HL-60/S4 (cell line): ENCODE results near the gene SLC26A6.

Source experiments
- in situ Hi-C: fragments of 300-500 bp; cut with MboI; formaldehyde crosslinking; loops from 2 replicates; pipeline ENCODE4 v1.14.3; 2022; ENCODE audit warnings: low sequenced_read_pairs

Gene SLC26A6

GRCh38 chr3:48634661-48635221, 520 bp downstream of the SLC26A6 start:
- in situ Hi-C loops, result no loop called here

- in situ Hi-C loops, result no loop called here
These were observed 1.5 kb downstream of the SLC26A6 start for GRCh38 chr3:48633743-48634142.

GRCh38 chr3:48633256-48633655, 2.0 kb downstream of the SLC26A6 start:
- in situ Hi-C loops, result no loop called here

GRCh38 chr3:48631516-48632448, 3.5 kb downstream of the SLC26A6 start:
- in situ Hi-C loops, result no loop called here

GRCh38 chr3:48630833-48631232, 4.4 kb downstream of the SLC26A6 start:
- in situ Hi-C loops, result no loop called here

- in situ Hi-C loops, result no loop called here
These were observed 4.9 kb downstream of the SLC26A6 start for GRCh38 chr3:48630407-48630806.

- in situ Hi-C loops, result no loop called here
These were observed 5.4 kb downstream of the SLC26A6 start for GRCh38 chr3:48629894-48630293.

- in situ Hi-C loops, result no loop called here
These were observed 6.8 kb downstream of the SLC26A6 start for GRCh38 chr3:48628277-48629017.

GRCh38 chr3:48625600-48625999, 9.7 kb downstream of the SLC26A6 start:
- in situ Hi-C loops, result no loop called here

GRCh38 chr3:48624767-48625166, 10.5 kb downstream of the SLC26A6 start:
- in situ Hi-C loops, result no loop called here

GRCh38 chr3:48623851-48624547, 11.3 kb downstream of the SLC26A6 start:
- in situ Hi-C loops, result no loop called here

GRCh38 chr3:48621461-48621869, 13.8 kb downstream of the SLC26A6 start, which contains the start of gene TMEM89:
TMEM89 (minus strand) TSS chr3:48621769; CDS start chr3:48621756, 13 bp downstream.
- in situ Hi-C loops, result no loop called here

- in situ Hi-C loops, result no loop called here
These were observed 15.4 kb downstream of the SLC26A6 start for GRCh38 chr3:48619541-48620524.

- in situ Hi-C loops, result no loop called here
These were observed 17.7 kb downstream of the SLC26A6 start for GRCh38 chr3:48617559-48617958.

GRCh38 chr3:48614044-48614443, 21.2 kb downstream of the SLC26A6 start:
- in situ Hi-C loops, result no loop called here

GRCh38 chr3:48612309-48612708, 23.0 kb downstream of the SLC26A6 start:
- in situ Hi-C loops, result no loop called here

- in situ Hi-C loops, result no loop called here
These were observed 25.9 kb downstream of the SLC26A6 start, which contains the start of gene UQCRC1 for GRCh38 chr3:48609088-48610005. UQCRC1 (minus strand) TSS chr3:48609646; CDS start chr3:48609620, 26 bp downstream.

- in situ Hi-C loops, result no loop called here
These were observed 27.7 kb downstream of the SLC26A6 start for GRCh38 chr3:48607519-48607918.

GRCh38 chr3:48601622-48601994, 33.7 kb downstream of the SLC26A6 start:
- in situ Hi-C loops, result no loop called here
